Skeletal muscle tissue (tissue), 4 donors: ENCODE data around the gene OSBPL7. TPM values are rescaled to one million over a fixed set of nuclear protein-coding genes. Genes with fewer than 3 reads are reported as not detected.
"Not testable (repeated sequence)": the region's sequence is repeated elsewhere in the genome, so short reads cannot be mapped to it uniquely, and the experiment has no call there.

Experiments used
- H3K27ac ChIP-seq: one replicate; pipeline ENCODE4 v1.7.0; 2013; ENCODE audit warnings: mild to moderate bottlenecking, low read depth, low read length, inconsistent platforms
- H3K27me3 ChIP-seq, 3 donors: one replicate each; pipeline ENCODE4 v1.7.0; 2013; ENCODE audit warnings: low read length in 3 of 3; ENCODE audit not compliant: control insufficient read depth in 3 of 3, insufficient read depth in 3 of 3
- H3K36me3 ChIP-seq, 3 donors: one replicate each; pipeline ENCODE4 v1.7.0; 2013; ENCODE audit warnings: low read length in 3 of 3; ENCODE audit not compliant: control insufficient read depth in 3 of 3, insufficient read depth in 3 of 3
- H3K4me1 ChIP-seq, 3 donors: one replicate each; pipeline ENCODE4 v1.7.0; 2013; ENCODE audit warnings: low read length in 3 of 3, mild to moderate bottlenecking in 3 of 3; ENCODE audit not compliant: control insufficient read depth in 3 of 3, insufficient read depth in 3 of 3
- H3K4me3 ChIP-seq, 3 donors: one replicate each; pipeline ENCODE4 v1.7.0; 2013; ENCODE audit warnings: low read length in 3 of 3
- H3K9ac ChIP-seq, 3 donors: one replicate each; pipeline ENCODE4 v1.7.0; 2013; ENCODE audit warnings: low read length in 3 of 3, mild to moderate bottlenecking in 3 of 3, moderate library complexity in 2 of 3, low read depth in 1 of 3
- H3K9me3 ChIP-seq, 3 donors: one replicate each; pipeline ENCODE4 v1.7.0; 2013; ENCODE audit warnings: low read length in 3 of 3; ENCODE audit not compliant: control insufficient read depth in 3 of 3
- total RNA-seq: library from RNA; depleted of rRNA; stranded (reverse); fragments of >200 nt; gene quantifications from one replicate; pipeline ENCODE4 v1.2.3, GENCODE V29; 2014
- donor health status: Osteomylitis.

OSBPL7 gene
- total RNA-seq, 1 donor from 2014 or later: 8.4 TPM

DNA sequence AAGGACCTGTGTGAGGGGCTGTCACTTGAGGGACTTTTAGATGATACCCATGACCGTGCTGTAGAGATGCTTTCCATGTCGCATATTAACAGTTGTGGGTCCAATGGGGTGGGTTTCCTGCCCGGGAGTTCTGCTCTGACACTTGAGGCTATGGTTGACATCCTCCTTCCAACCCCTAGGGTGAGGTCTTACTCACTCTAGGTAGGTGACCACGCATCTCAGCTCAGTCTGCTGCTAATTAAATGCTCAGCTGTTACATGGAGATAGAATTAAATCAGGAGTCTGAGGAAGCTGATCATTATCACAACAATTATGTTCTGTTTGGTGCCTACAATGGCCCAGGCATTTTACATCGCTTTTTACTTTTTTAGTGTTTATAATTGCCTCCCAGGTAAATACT, 40.2 kb downstream of the OSBPL7 start:
- Histone ChIP-seq H3K27me3 (peaks cover 21 to 41% (median 32%) of the 10 kb centered on the region in 3 donors), H3K4me3 (no peak overlapping the region), H3K9ac (no peak overlapping the region), H3K9me3 (no peaks in the 10 kb centered on the region), H3K4me1 (no peaks in the 10 kb centered on the region), H3K36me3 (no peaks in the 10 kb centered on the region), H3K27ac (no peak overlapping the region)

- H3K36me3 ChIP-seq: no peaks in the 10 kb centered on the region
- H3K9ac ChIP-seq: no peak overlapping the region
- H3K4me3 ChIP-seq: no peak overlapping the region
- no peaks in the 10 kb centered on the region for H3K4me1 ChIP-seq
- H3K27me3 ChIP-seq: peaks cover 43 to 51% (median 48%) of the 10 kb centered on the region in 3 donors
- no peaks in the 10 kb centered on the region for H3K9me3 ChIP-seq
- H3K27ac ChIP-seq: no peak overlapping the region
Observed at GRCh38 chr17:47778184-47778635, 43.4 kb downstream of the OSBPL7 start.

DNA sequence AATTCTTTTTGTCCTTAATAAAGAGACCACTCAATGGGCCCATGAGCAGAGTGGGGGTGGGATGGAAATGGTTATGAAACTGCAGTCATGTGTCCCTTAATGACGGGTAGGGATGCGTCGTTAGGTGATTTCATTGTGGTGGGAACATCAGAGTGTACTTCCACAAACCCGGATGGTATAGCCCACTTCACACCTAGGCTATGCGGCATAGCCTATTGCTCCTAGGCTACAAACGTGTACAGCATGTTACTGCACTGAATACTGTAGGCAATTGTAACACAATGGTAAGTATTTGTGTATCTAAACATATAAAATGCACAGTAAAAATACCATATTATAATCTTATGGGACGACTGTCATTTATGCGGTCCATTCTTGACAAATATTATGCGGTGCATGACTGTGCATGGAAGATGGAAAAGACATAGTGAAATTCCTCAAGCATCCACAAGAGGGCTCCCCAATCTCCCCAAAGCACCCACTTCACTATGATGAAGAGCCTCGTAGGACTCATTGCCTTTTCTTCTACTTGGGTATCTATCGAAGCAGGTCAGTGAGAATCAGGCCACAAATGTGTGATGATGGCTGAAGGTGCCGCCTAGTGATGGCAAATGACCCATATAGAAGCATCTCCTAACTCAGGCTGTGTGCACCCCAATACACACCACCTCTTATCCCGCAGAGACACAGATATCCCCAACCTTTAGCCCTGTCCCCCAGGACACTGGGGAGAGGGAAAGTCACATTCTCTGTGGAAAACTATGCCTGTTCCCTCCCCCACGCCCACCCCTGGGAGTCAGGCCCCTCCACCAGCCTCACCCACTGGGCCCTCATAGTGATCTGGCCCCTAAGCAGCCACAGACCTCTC, 45.0 kb downstream of the OSBPL7 start:
- H3K9ac ChIP-seq: no peak overlapping the region
- H3K9me3 ChIP-seq: no peaks in the 10 kb centered on the region
- no peak overlapping the region for H3K4me3 ChIP-seq
- H3K27ac ChIP-seq: no peak overlapping the region
- no peaks in the 10 kb centered on the region for H3K36me3 ChIP-seq
- no peaks in the 10 kb centered on the region for H3K4me1 ChIP-seq
- H3K27me3 ChIP-seq: peaks cover 43 to 55% (median 48%) of the 10 kb centered on the region in 3 donors

DNA sequence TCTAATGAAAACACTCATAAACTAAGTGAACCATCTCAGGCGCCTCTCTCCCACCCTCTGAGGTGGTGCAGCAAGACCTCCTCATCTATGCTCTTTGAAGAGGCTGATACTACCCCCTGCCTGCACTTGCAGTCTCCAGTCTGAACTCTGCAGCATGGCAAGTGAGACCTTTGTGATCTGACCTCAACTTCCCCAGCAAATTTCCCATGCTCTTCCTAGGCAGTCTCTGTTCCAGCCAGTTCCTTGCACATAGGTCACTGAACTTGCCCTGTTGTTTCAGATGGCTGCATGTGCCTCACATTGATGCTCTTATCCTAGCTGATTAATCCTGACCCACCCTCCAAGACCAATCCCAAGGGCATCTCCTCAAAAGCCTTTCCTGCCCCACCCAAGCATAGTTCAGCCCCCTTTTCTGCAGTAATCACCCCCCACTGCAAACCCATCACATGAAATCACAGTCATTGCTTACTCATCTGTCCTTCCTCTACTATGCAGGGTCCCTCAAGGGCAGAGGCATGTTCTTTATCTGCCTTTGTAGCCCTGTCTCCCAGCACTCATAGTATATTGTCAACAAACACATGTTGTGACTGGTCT, 46.5 kb downstream of the OSBPL7 start:
- no peak overlapping the region for H3K9ac ChIP-seq
- no peaks in the 10 kb centered on the region for H3K4me1 ChIP-seq
- H3K9me3 ChIP-seq: no peaks in the 10 kb centered on the region
- no peak overlapping the region for H3K4me3 ChIP-seq
- no peaks in the 10 kb centered on the region for H3K36me3 ChIP-seq
- H3K27ac ChIP-seq: no peak overlapping the region
- H3K27me3 ChIP-seq: peaks cover 37 to 52% (median 43%) of the 10 kb centered on the region in 3 donors

GRCh38 chr17:47774331-47774730, 47.3 kb downstream of the OSBPL7 start:
- H3K27ac ChIP-seq: no peak overlapping the region
- no peaks in the 10 kb centered on the region for H3K36me3 ChIP-seq
- H3K4me3 ChIP-seq: no peak overlapping the region
- H3K4me1 ChIP-seq: no peaks in the 10 kb centered on the region
- no peak overlapping the region for H3K9ac ChIP-seq
- H3K27me3 ChIP-seq: peaks cover 35 to 52% (median 43%) of the 10 kb centered on the region in 3 donors
- H3K9me3 ChIP-seq: no peaks in the 10 kb centered on the region

DNA sequence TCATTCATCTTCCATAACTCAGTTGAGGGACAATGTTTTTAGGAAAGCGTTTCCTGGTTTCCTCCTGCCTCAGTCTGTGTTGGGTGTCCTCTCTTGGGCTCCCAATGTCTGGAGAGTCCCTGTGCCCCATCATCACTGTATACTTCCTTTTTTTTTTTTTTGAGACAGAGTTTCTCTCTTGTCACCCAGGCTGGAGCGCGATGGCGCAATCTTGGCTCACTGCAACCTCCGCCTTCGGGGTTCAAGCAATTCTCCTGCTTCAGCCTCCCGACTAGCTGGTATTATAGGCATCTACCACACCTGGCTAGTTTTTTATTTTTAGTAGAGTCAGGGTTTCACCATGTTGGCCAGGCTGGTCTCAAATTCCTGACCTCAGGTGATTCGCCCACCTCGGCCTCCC, 47.9 kb downstream of the OSBPL7 start:
- H3K9ac ChIP-seq, H3K36me3 ChIP-seq, H3K4me3 ChIP-seq, H3K9me3 ChIP-seq, H3K27ac ChIP-seq, H3K4me1 ChIP-seq: not testable (repeated sequence)
- H3K27me3 ChIP-seq: peaks cover 34 to 52% (median 43%) of the 10 kb centered on the region in 3 donors

GRCh38 chr17:47763913-47764582, 57.5 kb downstream of the OSBPL7 start:
- Histone ChIP-seq H3K9ac (no peak overlapping the region), H3K27ac (no peak overlapping the region), H3K36me3 (no peaks in the 10 kb centered on the region), H3K4me3 (no peak overlapping the region), H3K27me3 (no peaks in the 10 kb centered on the region), H3K9me3 (peaks cover 0 to 8% (median 0%) of the 10 kb centered on the region in 3 donors), H3K4me1 (no peaks in the 10 kb centered on the region)

- peaks cover 0 to 8% (median 0%) of the 10 kb centered on the region in 3 donors for H3K9me3 ChIP-seq
- H3K4me1 ChIP-seq: no peaks in the 10 kb centered on the region
- no peak overlapping the region for H3K27ac ChIP-seq
- no peaks in the 10 kb centered on the region for H3K27me3 ChIP-seq
- H3K36me3 ChIP-seq: no peaks in the 10 kb centered on the region
- no peak overlapping the region for H3K9ac ChIP-seq
- no peak overlapping the region for H3K4me3 ChIP-seq
Observed at GRCh38 chr17:47762728-47763127, 58.9 kb downstream of the OSBPL7 start.

- Histone ChIP-seq H3K27me3 (peaks cover 0 to 2% (median 0%) of the 10 kb centered on the region in 3 donors), H3K27ac (no peak overlapping the region), H3K4me1 (no peaks in the 10 kb centered on the region), H3K9ac (no peak overlapping the region), H3K9me3 (peaks cover 0 to 8% (median 4%) of the 10 kb centered on the region in 3 donors), H3K4me3 (no peak overlapping the region), H3K36me3 (no peaks in the 10 kb centered on the region)
Observed at GRCh38 chr17:47760409-47761140, 61.0 kb downstream of the OSBPL7 start.
